ENCODE data around the gene PRKCB. TPM values are rescaled to one million over a fixed set of nuclear protein-coding genes. Genes with fewer than 3 reads are reported as not detected.

Gene PRKCB
- total and polyA plus RNA-seq, 2 experiments from 2014 or later, result 3.7 to 16.4 TPM

DNA sequence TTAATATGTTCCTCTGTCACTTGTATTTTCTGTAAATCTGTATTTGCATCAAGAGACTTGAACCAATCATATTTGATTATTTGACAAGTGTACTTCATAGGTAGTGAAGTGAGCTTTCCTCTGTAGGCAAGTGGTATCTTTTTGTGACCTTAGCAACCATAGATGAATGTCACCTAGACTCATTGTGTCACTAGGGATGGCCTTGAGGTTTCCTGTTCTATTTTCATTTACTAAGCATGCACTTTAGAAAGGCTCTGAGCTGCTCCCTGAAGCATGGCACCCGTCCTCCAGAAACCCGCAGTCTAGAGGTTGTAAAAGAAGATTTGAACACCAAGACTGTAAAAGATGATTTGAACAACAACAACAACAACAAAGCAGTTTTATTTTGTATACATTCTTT, 151.7 kb downstream of the PRKCB start:
- TF ChIP-seq, protein P1, sequence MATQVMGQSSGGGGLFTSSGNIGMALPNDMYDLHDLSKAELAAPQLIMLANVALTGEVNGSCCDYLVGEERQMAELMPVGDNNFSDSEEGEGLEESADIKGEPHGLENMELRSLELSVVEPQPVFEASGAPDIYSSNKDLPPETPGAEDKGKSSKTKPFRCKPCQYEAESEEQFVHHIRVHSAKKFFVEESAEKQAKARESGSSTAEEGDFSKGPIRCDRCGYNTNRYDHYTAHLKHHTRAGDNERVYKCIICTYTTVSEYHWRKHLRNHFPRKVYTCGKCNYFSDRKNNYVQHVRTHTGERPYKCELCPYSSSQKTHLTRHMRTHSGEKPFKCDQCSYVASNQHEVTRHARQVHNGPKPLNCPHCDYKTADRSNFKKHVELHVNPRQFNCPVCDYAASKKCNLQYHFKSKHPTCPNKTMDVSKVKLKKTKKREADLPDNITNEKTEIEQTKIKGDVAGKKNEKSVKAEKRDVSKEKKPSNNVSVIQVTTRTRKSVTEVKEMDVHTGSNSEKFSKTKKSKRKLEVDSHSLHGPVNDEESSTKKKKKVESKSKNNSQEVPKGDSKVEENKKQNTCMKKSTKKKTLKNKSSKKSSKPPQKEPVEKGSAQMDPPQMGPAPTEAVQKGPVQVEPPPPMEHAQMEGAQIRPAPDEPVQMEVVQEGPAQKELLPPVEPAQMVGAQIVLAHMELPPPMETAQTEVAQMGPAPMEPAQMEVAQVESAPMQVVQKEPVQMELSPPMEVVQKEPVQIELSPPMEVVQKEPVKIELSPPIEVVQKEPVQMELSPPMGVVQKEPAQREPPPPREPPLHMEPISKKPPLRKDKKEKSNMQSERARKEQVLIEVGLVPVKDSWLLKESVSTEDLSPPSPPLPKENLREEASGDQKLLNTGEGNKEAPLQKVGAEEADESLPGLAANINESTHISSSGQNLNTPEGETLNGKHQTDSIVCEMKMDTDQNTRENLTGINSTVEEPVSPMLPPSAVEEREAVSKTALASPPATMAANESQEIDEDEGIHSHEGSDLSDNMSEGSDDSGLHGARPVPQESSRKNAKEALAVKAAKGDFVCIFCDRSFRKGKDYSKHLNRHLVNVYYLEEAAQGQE (IDR thresholded peaks at IDR 0.05; ENCODE audit: unreplicated experiment), result no peak
- TF ChIP-seq, protein P2, sequence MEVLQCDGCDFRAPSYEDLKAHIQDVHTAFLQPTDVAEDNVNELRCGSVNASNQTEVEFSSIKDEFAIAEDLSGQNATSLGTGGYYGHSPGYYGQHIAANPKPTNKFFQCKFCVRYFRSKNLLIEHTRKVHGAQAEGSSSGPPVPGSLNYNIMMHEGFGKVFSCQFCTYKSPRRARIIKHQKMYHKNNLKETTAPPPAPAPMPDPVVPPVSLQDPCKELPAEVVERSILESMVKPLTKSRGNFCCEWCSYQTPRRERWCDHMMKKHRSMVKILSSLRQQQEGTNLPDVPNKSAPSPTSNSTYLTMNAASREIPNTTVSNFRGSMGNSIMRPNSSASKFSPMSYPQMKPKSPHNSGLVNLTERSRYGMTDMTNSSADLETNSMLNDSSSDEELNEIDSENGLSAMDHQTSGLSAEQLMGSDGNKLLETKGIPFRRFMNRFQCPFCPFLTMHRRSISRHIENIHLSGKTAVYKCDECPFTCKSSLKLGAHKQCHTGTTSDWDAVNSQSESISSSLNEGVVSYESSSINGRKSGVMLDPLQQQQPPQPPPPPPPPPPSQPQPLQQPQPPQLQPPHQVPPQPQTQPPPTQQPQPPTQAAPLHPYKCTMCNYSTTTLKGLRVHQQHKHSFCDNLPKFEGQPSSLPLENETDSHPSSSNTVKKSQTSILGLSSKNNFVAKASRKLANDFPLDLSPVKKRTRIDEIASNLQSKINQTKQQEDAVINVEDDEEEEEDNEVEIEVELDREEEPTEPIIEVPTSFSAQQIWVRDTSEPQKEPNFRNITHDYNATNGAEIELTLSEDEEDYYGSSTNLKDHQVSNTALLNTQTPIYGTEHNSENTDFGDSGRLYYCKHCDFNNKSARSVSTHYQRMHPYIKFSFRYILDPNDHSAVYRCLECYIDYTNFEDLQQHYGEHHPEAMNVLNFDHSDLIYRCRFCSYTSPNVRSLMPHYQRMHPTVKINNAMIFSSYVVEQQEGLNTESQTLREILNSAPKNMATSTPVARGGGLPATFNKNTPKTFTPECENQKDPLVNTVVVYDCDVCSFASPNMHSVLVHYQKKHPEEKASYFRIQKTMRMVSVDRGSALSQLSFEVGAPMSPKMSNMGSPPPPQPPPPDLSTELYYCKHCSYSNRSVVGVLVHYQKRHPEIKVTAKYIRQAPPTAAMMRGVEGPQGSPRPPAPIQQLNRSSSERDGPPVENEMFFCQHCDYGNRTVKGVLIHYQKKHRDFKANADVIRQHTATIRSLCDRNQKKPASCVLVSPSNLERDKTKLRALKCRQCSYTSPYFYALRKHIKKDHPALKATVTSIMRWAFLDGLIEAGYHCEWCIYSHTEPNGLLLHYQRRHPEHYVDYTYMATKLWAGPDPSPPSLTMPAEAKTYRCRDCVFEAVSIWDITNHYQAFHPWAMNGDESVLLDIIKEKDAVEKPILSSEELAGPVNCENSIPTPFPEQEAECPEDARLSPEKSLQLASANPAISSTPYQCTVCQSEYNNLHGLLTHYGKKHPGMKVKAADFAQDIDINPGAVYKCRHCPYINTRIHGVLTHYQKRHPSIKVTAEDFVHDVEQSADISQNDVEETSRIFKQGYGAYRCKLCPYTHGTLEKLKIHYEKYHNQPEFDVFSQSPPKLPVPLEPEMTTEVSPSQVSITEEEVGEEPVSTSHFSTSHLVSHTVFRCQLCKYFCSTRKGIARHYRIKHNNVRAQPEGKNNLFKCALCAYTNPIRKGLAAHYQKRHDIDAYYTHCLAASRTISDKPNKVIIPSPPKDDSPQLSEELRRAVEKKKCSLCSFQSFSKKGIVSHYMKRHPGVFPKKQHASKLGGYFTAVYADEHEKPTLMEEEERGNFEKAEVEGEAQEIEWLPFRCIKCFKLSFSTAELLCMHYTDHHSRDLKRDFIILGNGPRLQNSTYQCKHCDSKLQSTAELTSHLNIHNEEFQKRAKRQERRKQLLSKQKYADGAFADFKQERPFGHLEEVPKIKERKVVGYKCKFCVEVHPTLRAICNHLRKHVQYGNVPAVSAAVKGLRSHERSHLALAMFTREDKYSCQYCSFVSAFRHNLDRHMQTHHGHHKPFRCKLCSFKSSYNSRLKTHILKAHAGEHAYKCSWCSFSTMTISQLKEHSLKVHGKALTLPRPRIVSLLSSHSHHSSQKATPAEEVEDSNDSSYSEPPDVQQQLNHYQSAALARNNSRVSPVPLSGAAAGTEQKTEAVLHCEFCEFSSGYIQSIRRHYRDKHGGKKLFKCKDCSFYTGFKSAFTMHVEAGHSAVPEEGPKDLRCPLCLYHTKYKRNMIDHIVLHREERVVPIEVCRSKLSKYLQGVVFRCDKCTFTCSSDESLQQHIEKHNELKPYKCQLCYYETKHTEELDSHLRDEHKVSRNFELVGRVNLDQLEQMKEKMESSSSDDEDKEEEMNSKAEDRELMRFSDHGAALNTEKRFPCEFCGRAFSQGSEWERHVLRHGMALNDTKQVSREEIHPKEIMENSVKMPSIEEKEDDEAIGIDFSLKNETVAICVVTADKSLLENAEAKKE (CRISPR knock-in tag; IDR thresholded peaks at IDR 0.05), result no peak
- TF ChIP-seq ZNF114 (CRISPR knock-in tag; IDR thresholded peaks at IDR 0.05), result no peak
- TF ChIP-seq, protein P3, sequence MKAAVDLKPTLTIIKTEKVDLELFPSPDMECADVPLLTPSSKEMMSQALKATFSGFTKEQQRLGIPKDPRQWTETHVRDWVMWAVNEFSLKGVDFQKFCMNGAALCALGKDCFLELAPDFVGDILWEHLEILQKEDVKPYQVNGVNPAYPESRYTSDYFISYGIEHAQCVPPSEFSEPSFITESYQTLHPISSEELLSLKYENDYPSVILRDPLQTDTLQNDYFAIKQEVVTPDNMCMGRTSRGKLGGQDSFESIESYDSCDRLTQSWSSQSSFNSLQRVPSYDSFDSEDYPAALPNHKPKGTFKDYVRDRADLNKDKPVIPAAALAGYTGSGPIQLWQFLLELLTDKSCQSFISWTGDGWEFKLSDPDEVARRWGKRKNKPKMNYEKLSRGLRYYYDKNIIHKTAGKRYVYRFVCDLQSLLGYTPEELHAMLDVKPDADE (IDR thresholded peaks at IDR 0.05), result no peak
- TF ChIP-seq NANOG (IDR thresholded peaks at IDR 0.05; ENCODE audit: borderline replicate concordance), result no peak
- TF ChIP-seq EZH2 (IDR thresholded peaks at IDR 0.05; ENCODE audit: low read depth, unreplicated experiment), result no peak
- TF ChIP-seq, protein P4, sequence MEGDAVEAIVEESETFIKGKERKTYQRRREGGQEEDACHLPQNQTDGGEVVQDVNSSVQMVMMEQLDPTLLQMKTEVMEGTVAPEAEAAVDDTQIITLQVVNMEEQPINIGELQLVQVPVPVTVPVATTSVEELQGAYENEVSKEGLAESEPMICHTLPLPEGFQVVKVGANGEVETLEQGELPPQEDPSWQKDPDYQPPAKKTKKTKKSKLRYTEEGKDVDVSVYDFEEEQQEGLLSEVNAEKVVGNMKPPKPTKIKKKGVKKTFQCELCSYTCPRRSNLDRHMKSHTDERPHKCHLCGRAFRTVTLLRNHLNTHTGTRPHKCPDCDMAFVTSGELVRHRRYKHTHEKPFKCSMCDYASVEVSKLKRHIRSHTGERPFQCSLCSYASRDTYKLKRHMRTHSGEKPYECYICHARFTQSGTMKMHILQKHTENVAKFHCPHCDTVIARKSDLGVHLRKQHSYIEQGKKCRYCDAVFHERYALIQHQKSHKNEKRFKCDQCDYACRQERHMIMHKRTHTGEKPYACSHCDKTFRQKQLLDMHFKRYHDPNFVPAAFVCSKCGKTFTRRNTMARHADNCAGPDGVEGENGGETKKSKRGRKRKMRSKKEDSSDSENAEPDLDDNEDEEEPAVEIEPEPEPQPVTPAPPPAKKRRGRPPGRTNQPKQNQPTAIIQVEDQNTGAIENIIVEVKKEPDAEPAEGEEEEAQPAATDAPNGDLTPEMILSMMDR (conservative IDR thresholded peaks at IDR 0.05; ENCODE audit: low read depth in 2 of 2), result no peak
- no peak for TF ChIP-seq EZH2phosphoT487 (IDR thresholded peaks at IDR 0.05; ENCODE audit: unreplicated experiment)
- no peak for TF ChIP-seq POLR2AphosphoS5 (IDR thresholded peaks at IDR 0.05; ENCODE audit: low read depth)
- TF ChIP-seq ZNF331 (CRISPR knock-in tag; IDR thresholded peaks at IDR 0.05; ENCODE audit: low read depth), result no peak
- TF ChIP-seq JUNB (IDR thresholded peaks at IDR 0.05; ENCODE audit: unreplicated experiment), result no peak
- no peak for TF ChIP-seq STAT1 (IDR thresholded peaks at IDR 0.05; ENCODE audit: unreplicated experiment)
- no peak for TF ChIP-seq CREB1 (CRISPR knock-in tag; IDR thresholded peaks at IDR 0.05; ENCODE audit: low read depth)
- Mint-ChIP-seq H3K9me3 (no peaks in the 10 kb centered on the region; the same call in 2 of the 3 replicates), H3K4me1 (peaks cover 5% of the 10 kb centered on the region; the same call in 2 of the 3 replicates), H3K27me3 (ENCODE audit: insufficient read depth, low read depth, poor library complexity) (no peaks in the 10 kb centered on the region), H3K36me3 (ENCODE audit: low read depth) (no peaks in the 10 kb centered on the region), H3K27ac (no peak overlapping the region), H3K4me3 (no peak overlapping the region)
- H3F3A ChIP-seq (replicated peaks; ENCODE audit: low read depth), result no peaks in the 10 kb centered on the region
- DNase-seq (ENCODE audit: low spot score), result no peak
- no peak overlapping the region for H3K4me2 ChIP-seq
- H4K20me1 ChIP-seq (replicated peaks; ENCODE audit: insufficient read depth), result no peaks in the 10 kb centered on the region
- H3K4me3 ChIP-seq, result no peak overlapping the region
- H3K27ac ChIP-seq (ENCODE audit: low read depth), result no peak overlapping the region
- no peaks in the 10 kb centered on the region for H3K27me3 ChIP-seq (ENCODE audit: insufficient read depth)
- H2AFZ ChIP-seq, result no peak overlapping the region
- no peaks in the 10 kb centered on the region for H3K9me2 ChIP-seq (ENCODE audit: insufficient read depth)
- H3K36me3 ChIP-seq (ENCODE audit: insufficient read depth), result no peaks in the 10 kb centered on the region
- ATAC-seq, result no peak
- peaks cover 3% of the 10 kb centered on the region; the same call in 1 of the 2 replicates for H3K4me1 ChIP-seq (ENCODE audit: insufficient read depth)
- no peaks in the 10 kb centered on the region for H3K79me2 ChIP-seq (replicated peaks; ENCODE audit: insufficient read depth)
